GM10266 (cell line): ENCODE measurements around the gene COX7A2L.

Source experiments
- DNase-seq: peaks from one replicate; pipeline ENCODE4 v3.0.0; 2012; ENCODE audit errors: extremely low spot score
- TF ChIP-seq, protein P1 (sequence below): IDR thresholded peaks from 2 replicates; pipeline ENCODE4 v1.5.1; 2012; ENCODE audit warnings: mild to moderate bottlenecking, low read depth; ENCODE audit not compliant: control insufficient read depth, insufficient read depth; ENCODE audit errors: missing control alignments

Gene COX7A2L

DNA sequence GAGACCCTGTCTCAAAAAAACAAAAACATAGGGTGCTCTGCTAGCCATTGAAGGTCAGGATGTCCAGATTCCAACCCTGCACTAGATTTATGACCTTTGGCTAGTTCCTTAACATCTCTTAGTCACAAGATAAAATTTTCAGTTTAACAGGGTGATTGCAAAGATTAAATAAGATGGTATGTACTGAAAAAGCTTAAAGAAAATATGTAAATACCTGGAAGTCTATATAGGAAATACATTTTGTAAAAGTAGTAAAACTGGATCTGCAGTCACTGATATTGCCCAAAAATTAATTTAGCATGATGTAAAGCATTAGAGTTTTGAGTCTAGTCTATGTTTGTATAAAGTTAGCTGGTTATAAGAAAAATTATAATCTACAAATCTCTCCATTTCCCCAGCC is 5.4 kb upstream of the COX7A2L start:
- TF ChIP-seq, protein P1, sequence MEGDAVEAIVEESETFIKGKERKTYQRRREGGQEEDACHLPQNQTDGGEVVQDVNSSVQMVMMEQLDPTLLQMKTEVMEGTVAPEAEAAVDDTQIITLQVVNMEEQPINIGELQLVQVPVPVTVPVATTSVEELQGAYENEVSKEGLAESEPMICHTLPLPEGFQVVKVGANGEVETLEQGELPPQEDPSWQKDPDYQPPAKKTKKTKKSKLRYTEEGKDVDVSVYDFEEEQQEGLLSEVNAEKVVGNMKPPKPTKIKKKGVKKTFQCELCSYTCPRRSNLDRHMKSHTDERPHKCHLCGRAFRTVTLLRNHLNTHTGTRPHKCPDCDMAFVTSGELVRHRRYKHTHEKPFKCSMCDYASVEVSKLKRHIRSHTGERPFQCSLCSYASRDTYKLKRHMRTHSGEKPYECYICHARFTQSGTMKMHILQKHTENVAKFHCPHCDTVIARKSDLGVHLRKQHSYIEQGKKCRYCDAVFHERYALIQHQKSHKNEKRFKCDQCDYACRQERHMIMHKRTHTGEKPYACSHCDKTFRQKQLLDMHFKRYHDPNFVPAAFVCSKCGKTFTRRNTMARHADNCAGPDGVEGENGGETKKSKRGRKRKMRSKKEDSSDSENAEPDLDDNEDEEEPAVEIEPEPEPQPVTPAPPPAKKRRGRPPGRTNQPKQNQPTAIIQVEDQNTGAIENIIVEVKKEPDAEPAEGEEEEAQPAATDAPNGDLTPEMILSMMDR: no peak
- no peak for DNase-seq

DNA sequence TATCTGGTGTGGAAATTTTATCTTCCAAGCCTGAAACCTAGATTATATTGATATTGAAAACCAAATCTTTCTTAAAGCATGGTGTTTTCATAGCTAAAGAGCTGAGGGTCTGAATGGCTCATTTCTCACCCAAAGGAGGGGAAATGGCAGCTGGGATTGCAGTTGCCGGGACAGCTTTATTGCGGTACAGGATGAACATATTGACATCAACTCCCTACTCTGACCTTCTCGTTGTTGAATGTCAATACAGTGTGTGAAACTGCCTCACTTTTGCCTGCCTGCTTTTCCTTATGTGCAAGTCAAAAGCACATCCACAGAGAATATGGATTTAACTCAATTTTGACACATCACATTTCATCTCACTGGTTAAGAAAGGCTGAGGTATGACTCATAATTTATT is 3.6 kb upstream of the COX7A2L start:
- TF ChIP-seq, protein P1: no peak
- DNase-seq: no peak

DNA sequence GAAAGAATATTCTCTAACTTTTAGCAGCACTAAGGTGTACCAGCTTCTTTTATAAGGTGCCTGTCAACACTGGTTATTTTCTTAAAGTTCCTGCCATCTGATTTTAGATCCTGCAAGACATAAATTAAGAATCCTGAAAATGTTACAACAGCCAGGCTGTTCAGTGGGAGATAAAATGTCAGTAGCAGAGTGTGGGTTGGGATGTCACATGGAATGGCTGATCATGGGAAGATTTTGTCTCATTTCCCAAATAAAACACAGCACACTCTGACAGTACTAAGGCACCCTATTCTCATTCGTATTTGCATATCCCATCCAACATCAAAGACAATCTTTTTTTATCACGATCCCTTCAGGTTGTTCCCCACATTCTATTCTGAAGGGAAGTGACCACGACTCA is 2.4 kb upstream of the COX7A2L start:
- DNase-seq: no peak
- TF ChIP-seq, protein P1: no peak

DNA sequence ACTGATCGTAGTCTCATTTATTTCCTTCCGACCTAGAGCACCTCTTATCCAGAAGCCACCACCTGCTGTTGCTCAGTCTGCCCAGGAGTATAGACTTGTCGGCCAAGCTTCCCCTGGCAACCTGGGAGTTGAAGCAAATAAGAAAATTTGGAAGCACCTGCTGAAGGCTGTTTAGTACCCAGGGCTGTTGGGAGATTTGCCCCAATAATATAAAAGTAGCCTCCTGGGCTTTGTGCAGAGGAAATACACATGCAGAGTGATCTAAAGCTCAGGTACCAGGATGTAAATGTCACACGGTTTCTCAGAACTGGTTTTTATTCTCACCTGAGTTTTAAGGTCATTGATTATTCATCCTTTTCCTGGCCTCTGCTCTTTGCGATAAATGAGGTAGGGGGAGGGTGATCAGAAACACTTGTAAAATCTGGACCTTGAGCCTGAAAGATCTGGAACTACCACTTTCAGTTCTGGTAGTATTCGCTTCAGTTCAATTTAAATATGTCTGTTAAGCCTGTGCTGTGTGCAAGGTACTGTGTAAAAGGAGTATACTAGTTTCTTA is 789 bp upstream of the COX7A2L start:
- no peak for DNase-seq
- TF ChIP-seq, protein P1: no peak

DNA sequence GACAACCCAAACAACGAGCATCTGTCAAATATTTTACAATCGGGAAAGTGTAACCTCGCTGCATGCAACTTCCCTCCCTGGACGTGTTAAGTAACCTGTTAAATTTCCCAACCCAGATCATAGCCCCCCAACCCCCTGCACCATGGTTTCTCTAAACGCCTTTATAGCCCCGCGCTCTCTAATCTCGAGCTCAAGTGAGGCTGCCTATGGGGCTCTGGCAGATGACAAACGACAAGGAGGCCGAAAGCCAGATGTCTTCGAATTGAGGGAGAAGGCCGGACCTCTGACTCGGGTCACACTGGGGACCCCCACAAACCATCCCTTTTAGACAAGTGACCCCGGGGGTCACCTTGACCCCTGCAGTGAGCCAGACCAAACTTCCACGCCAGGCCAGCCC is 526 bp downstream of the COX7A2L start:
- TF ChIP-seq, protein P1: no peak
- DNase-seq: no peak

DNA sequence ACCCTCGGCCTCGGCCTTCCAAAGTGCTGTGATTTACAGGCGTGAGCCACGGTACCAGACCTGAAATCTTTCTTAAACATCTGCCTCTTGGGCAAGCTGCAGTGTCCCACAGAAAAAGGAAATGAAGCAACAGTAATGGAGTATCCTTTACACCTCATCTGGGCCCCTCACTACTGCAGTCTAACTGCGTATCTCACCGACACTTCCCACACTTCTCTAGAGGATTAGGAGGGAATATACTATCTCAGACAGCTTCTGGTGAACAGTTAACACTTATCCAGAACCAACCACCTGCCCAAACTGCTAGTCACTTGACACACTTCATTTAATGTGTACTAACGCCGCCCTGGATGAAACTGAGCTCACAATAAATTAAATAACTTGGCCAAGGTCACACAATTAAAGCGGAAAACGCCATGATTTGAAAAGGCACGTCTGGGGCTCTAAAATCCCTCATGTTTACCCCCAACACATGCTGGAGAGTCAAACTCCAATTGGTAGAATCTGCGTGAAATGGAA is 993 bp downstream of the COX7A2L start:
- no peak for DNase-seq

DNA sequence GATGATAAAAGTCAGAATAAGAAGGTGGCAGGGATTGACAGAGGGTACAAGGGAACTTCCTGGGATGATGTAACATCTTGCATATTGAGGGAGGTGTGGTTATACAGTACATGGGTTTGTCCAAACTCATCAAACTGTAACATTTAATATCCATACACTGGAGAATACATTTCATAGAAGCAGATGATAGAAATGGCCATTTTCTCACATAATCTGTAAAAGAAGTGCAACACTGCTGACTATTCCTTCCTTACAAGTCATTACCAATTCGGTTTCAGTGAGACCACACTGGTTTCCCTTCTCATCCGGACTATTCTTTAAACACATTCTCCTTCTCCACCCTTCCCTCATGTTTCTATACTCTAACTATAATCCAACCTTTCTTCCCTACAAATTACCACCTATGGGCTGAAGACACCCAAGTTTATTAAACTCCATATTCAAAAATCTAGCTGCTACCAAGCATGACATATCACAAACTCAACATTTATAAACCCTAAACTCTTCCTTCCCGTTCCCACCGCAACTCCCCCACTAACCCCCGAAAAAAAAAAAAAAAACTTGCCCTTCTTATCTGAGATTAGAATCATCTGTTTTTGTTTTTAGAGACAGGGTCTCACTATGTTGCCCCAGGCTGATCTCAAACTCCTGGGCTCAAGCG is 1.6 kb downstream of the COX7A2L start:
- TF ChIP-seq, protein P1: no peak
- no peak for DNase-seq

More for the DNA sequence above, 993 bp downstream of the COX7A2L start:
- TF ChIP-seq, protein P1: no peak
